HUES48 (cell line): ENCODE measurements around the gene QRFPR.

Source experiments
- H3K27ac ChIP-seq: one replicate; pipeline ENCODE4 v1.7.0; 2013; ENCODE audit warnings: low read depth, low read length, inconsistent platforms
- H3K27me3 ChIP-seq: 2 replicates; pipeline ENCODE4 v1.6.1; 2013; ENCODE audit warnings: mild to moderate bottlenecking, low read length; ENCODE audit not compliant: control insufficient read depth, insufficient read depth
- H3K36me3 ChIP-seq: 2 replicates; pipeline ENCODE4 v1.6.1; 2013; ENCODE audit warnings: low read length; ENCODE audit not compliant: control insufficient read depth, insufficient read depth
- H3K4me1 ChIP-seq: 2 replicates; pipeline ENCODE4 v1.6.1; 2013; ENCODE audit warnings: mild to moderate bottlenecking, low read length; ENCODE audit not compliant: control insufficient read depth, insufficient read depth
- H3K4me3 ChIP-seq: 2 replicates; pipeline ENCODE4 v1.5.1; 2013; ENCODE audit warnings: mild to moderate bottlenecking, low read depth, low read length
- H3K9ac ChIP-seq: 2 replicates; pipeline ENCODE4 v1.6.1; 2013; ENCODE audit warnings: mild to moderate bottlenecking, low read depth, low read length, moderate library complexity
- H3K9me3 ChIP-seq: 2 replicates; pipeline ENCODE4 v1.6.1; 2013; ENCODE audit warnings: low read length; ENCODE audit not compliant: control insufficient read depth, insufficient read depth

Gene QRFPR

DNA sequence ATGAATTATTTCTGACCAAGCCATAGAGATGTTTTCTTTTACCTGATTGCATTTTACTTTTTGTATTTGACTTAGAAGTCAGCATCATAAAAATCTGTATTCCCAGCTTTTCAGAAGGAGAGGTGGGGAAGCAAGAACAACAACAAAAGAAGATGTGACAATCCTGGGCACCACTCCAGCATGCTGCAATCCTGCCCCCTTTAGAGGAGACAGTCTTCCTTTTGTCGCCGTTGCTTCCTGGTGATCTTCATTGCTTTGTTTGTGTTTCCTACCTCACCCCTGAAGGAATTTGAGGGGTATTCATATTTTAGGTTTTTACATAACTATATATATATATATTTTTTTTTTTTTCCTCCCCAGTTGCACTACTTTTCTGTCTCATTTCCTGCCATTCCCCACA, 3.7 kb downstream of the QRFPR start:
- Histone ChIP-seq H3K4me3 (no peak overlapping the region), H3K36me3 (no peaks in the 10 kb centered on the region), H3K27ac (no peak overlapping the region), H3K9ac (no peak overlapping the region), H3K27me3 (peaks cover 39% of the 10 kb centered on the region), H3K4me1 (no peaks in the 10 kb centered on the region), H3K9me3 (no peaks in the 10 kb centered on the region)

- Histone ChIP-seq H3K9ac (no peak overlapping the region), H3K4me1 (no peaks in the 10 kb centered on the region), H3K36me3 (no peaks in the 10 kb centered on the region), H3K27me3 (peaks cover 34% of the 10 kb centered on the region), H3K4me3 (no peak overlapping the region), H3K9me3 (no peaks in the 10 kb centered on the region), H3K27ac (no peak overlapping the region)
These were observed 4.3 kb downstream of the QRFPR start for GRCh38 chr4:121376556-121376955.

DNA sequence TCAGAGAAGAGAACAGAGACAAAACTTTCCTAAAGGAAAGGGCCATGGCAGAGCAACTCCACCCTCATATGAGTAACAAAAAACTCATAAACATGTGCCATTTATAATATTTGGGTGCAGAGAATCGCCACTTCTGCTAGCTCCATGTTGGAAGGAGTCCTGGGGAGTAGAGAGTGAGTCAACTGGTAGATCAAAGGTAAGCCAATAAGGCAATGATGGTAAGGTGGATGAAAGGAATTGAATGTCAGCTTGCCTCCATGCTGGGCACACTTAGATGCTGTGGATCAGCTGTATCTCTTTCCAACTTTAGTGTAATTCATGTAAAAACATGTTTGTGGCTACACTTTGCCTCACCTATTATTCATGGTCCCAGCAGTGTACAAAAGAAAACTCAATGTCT, 4.7 kb downstream of the QRFPR start:
- no peak overlapping the region for H3K27ac ChIP-seq
- peaks cover 29% of the 10 kb centered on the region for H3K27me3 ChIP-seq
- no peaks in the 10 kb centered on the region for H3K9me3 ChIP-seq
- no peak overlapping the region for H3K9ac ChIP-seq
- no peaks in the 10 kb centered on the region for H3K4me1 ChIP-seq
- no peaks in the 10 kb centered on the region for H3K36me3 ChIP-seq
- H3K4me3 ChIP-seq, result no peak overlapping the region

DNA sequence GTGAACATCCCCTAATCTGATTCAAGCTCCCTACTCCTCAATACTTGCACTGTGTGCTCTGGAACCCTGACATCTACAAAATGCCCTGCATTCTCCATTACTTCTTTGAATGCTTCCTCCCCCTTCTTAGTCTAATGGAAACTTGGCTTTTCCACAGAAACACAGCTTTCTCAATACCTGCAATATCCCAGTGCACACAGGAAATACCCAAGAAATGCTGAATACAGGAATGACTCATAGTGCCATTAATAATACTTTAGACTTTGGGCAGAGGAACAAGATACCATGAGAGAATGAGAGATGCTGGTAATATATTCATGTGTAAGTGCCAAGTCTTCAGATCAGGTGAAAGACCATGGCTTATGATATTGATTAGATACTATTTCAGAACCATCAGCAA, 5.6 kb downstream of the QRFPR start:
- Histone ChIP-seq H3K27ac (no peak overlapping the region), H3K27me3 (peaks cover 21% of the 10 kb centered on the region), H3K36me3 (no peaks in the 10 kb centered on the region), H3K4me3 (no peak overlapping the region), H3K4me1 (no peaks in the 10 kb centered on the region), H3K9ac (no peak overlapping the region), H3K9me3 (no peaks in the 10 kb centered on the region)

- Histone ChIP-seq H3K9ac (no peak overlapping the region), H3K4me3 (no peak overlapping the region), H3K27me3 (peaks cover 7% of the 10 kb centered on the region), H3K36me3 (no peaks in the 10 kb centered on the region), H3K27ac (no peak overlapping the region), H3K9me3 (no peaks in the 10 kb centered on the region), H3K4me1 (no peaks in the 10 kb centered on the region)
These were observed 7.0 kb downstream of the QRFPR start for GRCh38 chr4:121373841-121374240.

- H3K36me3 ChIP-seq, result no peaks in the 10 kb centered on the region
- H3K9me3 ChIP-seq, result no peaks in the 10 kb centered on the region
- H3K27me3 ChIP-seq, result no peaks in the 10 kb centered on the region
- H3K9ac ChIP-seq, result no peak overlapping the region
- no peak overlapping the region for H3K4me3 ChIP-seq
- no peak overlapping the region for H3K27ac ChIP-seq
- H3K4me1 ChIP-seq, result no peaks in the 10 kb centered on the region
These were observed 10.0 kb downstream of the QRFPR start for GRCh38 chr4:121370729-121371325.

GRCh38 chr4:121360495-121360894, 20.3 kb downstream of the QRFPR start:
- Histone ChIP-seq H3K9ac (no peak overlapping the region), H3K27me3 (no peaks in the 10 kb centered on the region), H3K4me3 (no peak overlapping the region), H3K36me3 (no peaks in the 10 kb centered on the region), H3K27ac (no peak overlapping the region), H3K4me1 (no peaks in the 10 kb centered on the region), H3K9me3 (no peaks in the 10 kb centered on the region)

GRCh38 chr4:121358473-121358872, 22.3 kb downstream of the QRFPR start:
- no peaks in the 10 kb centered on the region for H3K4me1 ChIP-seq
- no peak overlapping the region for H3K27ac ChIP-seq
- no peaks in the 10 kb centered on the region for H3K27me3 ChIP-seq
- no peaks in the 10 kb centered on the region for H3K9me3 ChIP-seq
- no peak overlapping the region for H3K4me3 ChIP-seq
- no peak overlapping the region for H3K9ac ChIP-seq
- no peaks in the 10 kb centered on the region for H3K36me3 ChIP-seq

DNA sequence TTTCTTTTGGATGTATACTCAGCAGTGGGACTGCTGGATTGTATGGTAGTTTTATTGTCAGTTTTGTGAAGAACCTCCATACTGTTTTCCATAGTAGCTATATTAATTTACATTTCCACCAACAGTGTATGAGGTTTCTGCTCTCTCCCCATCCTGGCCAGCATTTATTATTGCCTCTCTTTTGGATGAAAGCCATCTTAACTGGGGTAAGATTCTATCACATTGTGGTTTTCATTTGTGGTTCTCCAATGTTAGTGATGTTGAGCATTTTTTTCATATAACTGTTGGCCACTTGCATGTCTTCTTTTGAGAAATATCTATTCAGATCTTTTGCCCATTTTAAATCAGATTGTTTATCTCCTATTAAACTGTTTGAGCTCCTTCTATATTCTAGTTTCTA, 27.6 kb downstream of the QRFPR start:
- Histone ChIP-seq H3K27ac (no peak overlapping the region), H3K4me3 (no peak overlapping the region), H3K4me1 (no peaks in the 10 kb centered on the region)

GRCh38 chr4:121344098-121344497, 36.7 kb downstream of the QRFPR start:
- Histone ChIP-seq H3K4me1 (peaks cover under 1% of the 10 kb centered on the region; the same call in 1 of the 2 replicates), H3K27ac (no peak overlapping the region), H3K27me3 (no peaks in the 10 kb centered on the region), H3K36me3 (no peaks in the 10 kb centered on the region), H3K4me3 (no peak overlapping the region), H3K9ac (no peak overlapping the region), H3K9me3 (no peaks in the 10 kb centered on the region)

More for the DNA sequence above, 27.6 kb downstream of the QRFPR start:
- no peaks in the 10 kb centered on the region for H3K36me3 ChIP-seq
- no peak overlapping the region for H3K9ac ChIP-seq
- no peaks in the 10 kb centered on the region for H3K9me3 ChIP-seq
- H3K27me3 ChIP-seq, result no peaks in the 10 kb centered on the region

DNA sequence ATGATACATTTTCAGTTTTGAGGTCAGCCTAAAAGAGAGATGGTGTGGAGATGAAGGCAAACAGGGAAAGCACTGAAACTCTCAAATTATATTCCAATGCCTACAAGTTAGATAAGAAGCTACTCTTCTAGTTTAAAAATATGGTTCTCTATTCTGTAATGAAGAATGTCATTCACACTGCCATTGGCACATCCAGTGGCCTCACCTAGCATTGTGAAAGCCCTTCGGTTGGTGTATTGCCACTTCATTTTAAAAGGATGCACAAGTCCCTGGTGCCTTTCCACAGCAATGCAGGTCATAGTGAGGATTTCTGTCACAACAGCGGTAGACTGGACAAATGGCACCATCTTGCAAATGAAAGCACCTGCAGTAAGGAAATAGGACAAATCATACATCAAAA, 40.6 kb downstream of the QRFPR start:
- no peak overlapping the region for H3K27ac ChIP-seq
- H3K27me3 ChIP-seq, result no peaks in the 10 kb centered on the region
- peaks cover 7% of the 10 kb centered on the region; the same call in 1 of the 2 replicates for H3K4me1 ChIP-seq
- H3K9me3 ChIP-seq, result no peaks in the 10 kb centered on the region
- H3K4me3 ChIP-seq, result no peak overlapping the region
- H3K9ac ChIP-seq, result no peak overlapping the region
- no peaks in the 10 kb centered on the region for H3K36me3 ChIP-seq
